HUES6 (cell line): Measurements from ENCODE around the gene CRABP2.

Experiments used
- H3K27ac ChIP-seq: 2 replicates; pipeline ENCODE4 v1.7.0; 2013; ENCODE audit warnings: low read depth, mild to moderate bottlenecking, low read length, inconsistent platforms
- H3K27me3 ChIP-seq: 2 replicates; pipeline ENCODE4 v1.6.1; 2013; ENCODE audit warnings: low read length; ENCODE audit not compliant: control insufficient read depth, insufficient read depth
- H3K36me3 ChIP-seq: 2 replicates; pipeline ENCODE4 v1.6.1; 2013; ENCODE audit warnings: low read length; ENCODE audit not compliant: control insufficient read depth, insufficient read depth
- H3K4me1 ChIP-seq: 2 replicates; pipeline ENCODE4 v1.6.1; 2013; ENCODE audit warnings: low read length; ENCODE audit not compliant: control insufficient read depth, insufficient read depth
- H3K4me3 ChIP-seq: 2 replicates; pipeline ENCODE4 v1.5.1; 2013; ENCODE audit warnings: low read depth, low read length
- H3K9ac ChIP-seq: one replicate; pipeline ENCODE4 v1.6.1; 2013; ENCODE audit warnings: mild to moderate bottlenecking, low read length
- H3K9me3 ChIP-seq: 2 replicates; pipeline ENCODE4 v1.6.1; 2013; ENCODE audit warnings: low read depth, low read length; ENCODE audit not compliant: control insufficient read depth, insufficient read depth

Gene CRABP2

GRCh38 chr1:156705321-156705917 lies at the start of gene CRABP2:
CRABP2 (minus strand) TSS chr1:156705583; CDS start chr1:156705446, 137 bp downstream.
- Histone ChIP-seq H3K9me3 (no peaks in the 10 kb centered on the region), H3K9ac (peak within 1 kb of the TSS; percentile 87), H3K27ac (peak within 1 kb of the TSS; percentile 90), H3K27me3 (peaks cover 9% of the 10 kb centered on the region; the same call in 1 of the 2 replicates), H3K4me1 (peaks cover 50% of the 10 kb centered on the region), H3K36me3 (peaks cover 13% of the 10 kb centered on the region), H3K4me3 (peak within 1 kb of the TSS; percentile 76)

GRCh38 chr1:156754219-156754618 lies 48.8 kb upstream of the CRABP2 start:
- Histone ChIP-seq H3K4me1 (peaks cover 18% of the 10 kb centered on the region), H3K9me3 (no peaks in the 10 kb centered on the region), H3K27ac (no peak overlapping the region), H3K36me3 (no peaks in the 10 kb centered on the region), H3K9ac (no peak overlapping the region), H3K27me3 (no peaks in the 10 kb centered on the region), H3K4me3 (no peak overlapping the region)

- no peaks in the 10 kb centered on the region for H3K9me3 ChIP-seq
- H3K9ac ChIP-seq, result no peak overlapping the region
- no peaks in the 10 kb centered on the region for H3K27me3 ChIP-seq
- H3K4me1 ChIP-seq, result peaks cover 31% of the 10 kb centered on the region
- no peak overlapping the region for H3K27ac ChIP-seq
- H3K36me3 ChIP-seq, result no peaks in the 10 kb centered on the region
- peak overlapping the region; percentile 94 for H3K4me3 ChIP-seq
Measured at GRCh38 chr1:156752843-156753482, 47.6 kb upstream of the CRABP2 start.

GRCh38 chr1:156751757-156752481 lies 46.5 kb upstream of the CRABP2 start:
- H3K4me3 ChIP-seq, result peak overlapping the region; percentile 94
- no peaks in the 10 kb centered on the region for H3K36me3 ChIP-seq
- no peaks in the 10 kb centered on the region for H3K27me3 ChIP-seq
- H3K9ac ChIP-seq, result peak overlapping the region; percentile 97
- H3K4me1 ChIP-seq, result peaks cover 39% of the 10 kb centered on the region
- peak overlapping the region; percentile 80 for H3K27ac ChIP-seq
- H3K9me3 ChIP-seq, result no peaks in the 10 kb centered on the region

GRCh38 chr1:156751451-156751756 lies 46.0 kb upstream of the CRABP2 start, which contains the start of gene HDGF:
HDGF (minus strand) TSS chr1:156751675; CDS start chr1:156751429, 246 bp downstream.
- peak within 1 kb of the TSS; percentile 88 for H3K27ac ChIP-seq
- H3K36me3 ChIP-seq, result no peaks in the 10 kb centered on the region
- H3K9ac ChIP-seq, result peak within 1 kb of the TSS; percentile 97
- no peaks in the 10 kb centered on the region for H3K27me3 ChIP-seq
- peaks cover 42% of the 10 kb centered on the region for H3K4me1 ChIP-seq
- no peaks in the 10 kb centered on the region for H3K9me3 ChIP-seq
- H3K4me3 ChIP-seq, result peak within 1 kb of the TSS; percentile 94

GRCh38 chr1:156750711-156751450 lies 45.5 kb upstream of the CRABP2 start:
- peak overlapping the region; percentile 97 for H3K9ac ChIP-seq
- peak overlapping the region; percentile 94 for H3K4me3 ChIP-seq
- no peaks in the 10 kb centered on the region for H3K9me3 ChIP-seq
- no peaks in the 10 kb centered on the region for H3K36me3 ChIP-seq
- H3K4me1 ChIP-seq, result peaks cover 47% of the 10 kb centered on the region
- no peaks in the 10 kb centered on the region for H3K27me3 ChIP-seq
- peak overlapping the region; percentile 88 for H3K27ac ChIP-seq

- Histone ChIP-seq H3K27ac (peak overlapping the region; percentile 88), H3K4me1 (peaks cover 53% of the 10 kb centered on the region), H3K4me3 (peak overlapping the region; percentile 94), H3K9me3 (no peaks in the 10 kb centered on the region), H3K27me3 (no peaks in the 10 kb centered on the region), H3K36me3 (peaks cover 4% of the 10 kb centered on the region; the same call in 1 of the 2 replicates), H3K9ac (peak overlapping the region; percentile 97)
Measured at GRCh38 chr1:156750191-156750672, 44.8 kb upstream of the CRABP2 start.

- Histone ChIP-seq H3K27me3 (no peaks in the 10 kb centered on the region), H3K27ac (peak overlapping the region; percentile 81; the same call in 1 of the 2 replicates), H3K4me3 (peak overlapping the region; percentile 94), H3K9ac (peak overlapping the region; percentile 97), H3K4me1 (peaks cover 58% of the 10 kb centered on the region), H3K36me3 (peaks cover 11% of the 10 kb centered on the region), H3K9me3 (no peaks in the 10 kb centered on the region)
Measured at GRCh38 chr1:156749419-156750118, 44.2 kb upstream of the CRABP2 start.

GRCh38 chr1:156748670-156749418 lies 43.5 kb upstream of the CRABP2 start:
- Histone ChIP-seq H3K4me1 (peaks cover 58% of the 10 kb centered on the region), H3K27me3 (no peaks in the 10 kb centered on the region), H3K4me3 (peak overlapping the region; percentile 94), H3K36me3 (peaks cover 15% of the 10 kb centered on the region), H3K9me3 (no peaks in the 10 kb centered on the region), H3K9ac (peak overlapping the region; percentile 97), H3K27ac (peak overlapping the region; percentile 81; the same call in 1 of the 2 replicates)
